Epithelial cell of proximal tubule (primary cell): ENCODE measurements around the gene NABP2. TPM values are rescaled to one million over a fixed set of nuclear protein-coding genes. Genes with fewer than 3 reads are reported as not detected.

ENCODE experiments used
- DNase-seq: peaks from one replicate; pipeline ENCODE4 v3.0.0-alpha.2; 2011; ENCODE audit warnings: low read depth
- H3K4me3 ChIP-seq: 2 replicates; pipeline ENCODE4 v1.5.1; 2011; ENCODE audit warnings: low read depth, mild to moderate bottlenecking, low read length
- CTCF ChIP-seq: conservative IDR thresholded peaks from 2 replicates; pipeline ENCODE4 v1.5.1; 2012; ENCODE audit warnings: low read depth, mild to moderate bottlenecking, low read length
- total RNA-seq: library from RNA; depleted of rRNA; stranded (reverse); fragments of >200 nt; gene quantifications from 2 replicates; pipeline ENCODE4 v1.2.3, GENCODE V29; 2015

NABP2 gene
- total RNA-seq, 1 donor from 2014 or later = 22.7 TPM

- DNase-seq = no peak
Measured at GRCh38 chr12:56213878-56214277, 10.3 kb upstream of the NABP2 start.

GRCh38 chr12:56216461-56216860 is 7.7 kb upstream of the NABP2 start:
- no peak for TF ChIP-seq CTCF
- no peak overlapping the region for H3K4me3 ChIP-seq
- DNase-seq = no peak

More at GRCh38 chr12:56213878-56214277, 10.3 kb upstream of the NABP2 start:
- no peak overlapping the region for H3K4me3 ChIP-seq
- TF ChIP-seq CTCF = no peak

GRCh38 chr12:56219840-56220239 is 4.3 kb upstream of the NABP2 start:
- no peak overlapping the region for H3K4me3 ChIP-seq
- no peak for DNase-seq
- TF ChIP-seq CTCF = no peak

- peak; percentile 32 for DNase-seq
- peak overlapping the region; percentile 72 for H3K4me3 ChIP-seq
- TF ChIP-seq CTCF = no peak
Measured at GRCh38 chr12:56220611-56221231, 3.4 kb upstream of the NABP2 start.

GRCh38 chr12:56221232-56221756 is 2.8 kb upstream of the NABP2 start:
- no peak for TF ChIP-seq CTCF
- DNase-seq = no peak
- peak overlapping the region; percentile 72 for H3K4me3 ChIP-seq

GRCh38 chr12:56221757-56222530 is 2.2 kb upstream of the NABP2 start, which contains the start of gene RNF41:
Gene RNF41 (minus strand): TSS chr12:56221922. CDS start chr12:56214047, 7,875 bp downstream.
- peak within 1 kb of the TSS; percentile 72 for H3K4me3 ChIP-seq
- peak; percentile 24 for TF ChIP-seq CTCF
- peak; percentile 68 for DNase-seq
